Esophagus squamous epithelium (tissue), 5 donors: Measurements from ENCODE around the gene SHMT2. TPM values are rescaled to one million over a fixed set of nuclear protein-coding genes. Genes with fewer than 3 reads are reported as not detected.

Experiments used
- DNase-seq: peaks from one replicate; lab custom pipeline; 2025; lab: John Stamatoyannopoulos, UW
- H3K27ac ChIP-seq, 4 donors: fragments of 200-600 bp; sonication (generic); one replicate each; pipeline ENCODE4 v1.5.1; 2016 to 2019; ENCODE audit warnings: mild to moderate bottlenecking in 1 of 4
- H3K27me3 ChIP-seq, 4 donors: fragments of 200-600 bp; sonication (generic); 1 replicate in 3 of 4; 2 replicates in 1 of 4; pipeline versions ENCODE4 v1.5.1 to v1.6.0; 2017 to 2021; ENCODE audit warnings: antibody characterized with exemption in 1 of 4
- H3K36me3 ChIP-seq, 3 donors: fragments of 200-600 bp; sonication (generic); one replicate each; pipeline ENCODE4 v1.5.1; 2016 to 2019
- H3K4me1 ChIP-seq, 3 donors: fragments of 200-600 bp; sonication (generic); one replicate each; pipeline ENCODE4 v1.5.1; 2017 to 2019
- H3K4me3 ChIP-seq, 4 donors: fragments of 200-600 bp; sonication (generic); 1 replicate in 3 of 4; 2 replicates in 1 of 4; pipeline ENCODE4 v1.5.1; 2016 to 2019; ENCODE audit warnings: mild to moderate bottlenecking in 2 of 4, moderate library complexity in 1 of 4
- H3K9me3 ChIP-seq, 3 donors: fragments of 200-600 bp; sonication (generic); one replicate each; pipeline ENCODE4 v1.5.1; 2016 to 2019
- CTCF ChIP-seq, 6 experiments: fragments of 450-650 bp in 4 of 6; fragments of 200-600 bp in 2 of 6; sonication (generic) in 2 of 6; IDR thresholded peaks; one replicate each; pipeline ENCODE4 v1.5.1; 2016 to 2019; ENCODE audit warnings: antibody characterized with exemption in 6 of 6, mild to moderate bottlenecking in 4 of 6, moderate library complexity in 4 of 6
- POLR2A ChIP-seq, 4 donors: fragments of 450-650 bp; IDR thresholded peaks; one replicate each; pipeline ENCODE4 v1.6.1; 2017; ENCODE audit warnings: antibody characterized with exemption in 4 of 4, mild to moderate bottlenecking in 4 of 4, moderate library complexity in 3 of 4
- WGBS, 2 donors: methylation state at CpG; one replicate each; pipeline ENCODE4 v1.1.5; 2018; 5-methylcytosine and 5-hydroxymethylcytosine counted together
- intact Hi-C: fragments of 100-400 bp; cut with DNase I; formaldehyde crosslinking; loops from one replicate; pipeline ENCODE4 v1.15.0; 2022
- total RNA-seq, 4 donors: library from RNA; depleted of rRNA; stranded (reverse); fragments of >200 nt; gene quantifications; one replicate each; pipeline ENCODE4 v1.1.0, GENCODE V29; 2016
- donor health status: DM: yes; HTN: yes; CAD: no.

SHMT2 gene
- total RNA-seq, 4 donors from 2014 or later, result 56.1 to 104 (median 76.6) TPM

GRCh38 chr12:57212701-57213057 is 16.8 kb upstream of the SHMT2 start:
- Histone ChIP-seq H3K4me1 (peaks cover 28 to 49% (median 31%) of the 10 kb centered on the region in 3 donors), H3K4me3 (no peak overlapping the region), H3K27ac (no peak overlapping the region), H3K27me3 (peaks cover 0 to 41% (median 4%) of the 10 kb centered on the region in 4 donors), H3K36me3 (peaks cover 7 to 54% (median 19%) of the 10 kb centered on the region in 3 donors), H3K9me3 (no peaks in the 10 kb centered on the region)
- TF ChIP-seq CTCF (IDR thresholded peaks at IDR 0.05) (no peak), POLR2A (IDR thresholded peaks at IDR 0.05) (no peak)
- 63 to 95% methylated on average over 4 to 5 of the region's 7 CpGs for WGBS, 2 donors
- intact Hi-C loops, result no loop called here
- no peak for DNase-seq

- intact Hi-C loops, result no loop called here
- Histone ChIP-seq H3K27ac (no peak overlapping the region), H3K36me3 (peaks cover 7 to 48% (median 19%) of the 10 kb centered on the region in 3 donors), H3K4me1 (peaks cover 29 to 54% (median 35%) of the 10 kb centered on the region in 3 donors), H3K4me3 (no peak overlapping the region), H3K27me3 (peaks cover 0 to 46% (median 6%) of the 10 kb centered on the region in 4 donors), H3K9me3 (no peaks in the 10 kb centered on the region)
- 1 to 9% methylated on average over 15 to 16 of the region's 16 CpGs for WGBS, 2 donors
- DNase-seq, result no peak
- peak; percentile 86 to 95 (median 92) for TF ChIP-seq CTCF (IDR thresholded peaks at IDR 0.05)
- no peak for TF ChIP-seq POLR2A (IDR thresholded peaks at IDR 0.05)
Measured at GRCh38 chr12:57213058-57213715, 16.3 kb upstream of the SHMT2 start.

- H3K36me3 ChIP-seq, result peaks cover 7 to 42% (median 17%) of the 10 kb centered on the region in 3 donors
- TF ChIP-seq CTCF (IDR thresholded peaks at IDR 0.05), result no peak
- no peak for TF ChIP-seq POLR2A (IDR thresholded peaks at IDR 0.05)
- no peak overlapping the region for H3K4me3 ChIP-seq
- H3K9me3 ChIP-seq, result no peaks in the 10 kb centered on the region
- no peak for DNase-seq
- peaks cover 29 to 61% (median 35%) of the 10 kb centered on the region in 3 donors for H3K4me1 ChIP-seq
- WGBS, 2 donors, result 0 to 20% methylated on average over 1 of the region's 4 CpGs
- peaks cover 0 to 53% (median 6%) of the 10 kb centered on the region in 4 donors for H3K27me3 ChIP-seq
- H3K27ac ChIP-seq, result no peak overlapping the region
- intact Hi-C loops, result no loop called here
Measured at GRCh38 chr12:57213763-57214397, 15.6 kb upstream of the SHMT2 start.

GRCh38 chr12:57214398-57214781 is 15.1 kb upstream of the SHMT2 start:
- TF ChIP-seq CTCF (IDR thresholded peaks at IDR 0.05), result peak; percentile 65 to 81 (median 70)
- TF ChIP-seq POLR2A (IDR thresholded peaks at IDR 0.05), result no peak
- H3K36me3 ChIP-seq, result peaks cover 7 to 36% (median 12%) of the 10 kb centered on the region in 3 donors
- H3K27me3 ChIP-seq, result peaks cover 0 to 58% (median 9%) of the 10 kb centered on the region in 4 donors
- 3% methylated on average over 8 to 11 of the region's 14 CpGs for WGBS, 2 donors
- intact Hi-C loops, result no loop called here
- peaks cover 29 to 64% (median 35%) of the 10 kb centered on the region in 3 donors for H3K4me1 ChIP-seq
- no peak for DNase-seq
- H3K27ac ChIP-seq, result no peak overlapping the region
- H3K9me3 ChIP-seq, result no peaks in the 10 kb centered on the region
- H3K4me3 ChIP-seq, result no peak overlapping the region

- H3K4me1 ChIP-seq, result peaks cover 29 to 71% (median 35%) of the 10 kb centered on the region in 3 donors
- intact Hi-C loops, result no loop called here
Measured at GRCh38 chr12:57215065-57215464, 14.4 kb upstream of the SHMT2 start.

More at GRCh38 chr12:57215065-57215464, 14.4 kb upstream of the SHMT2 start:
- Histone ChIP-seq H3K27me3 (peaks cover 0 to 64% (median 11%) of the 10 kb centered on the region in 4 donors), H3K9me3 (no peaks in the 10 kb centered on the region), H3K36me3 (peaks cover 6 to 30% (median 7%) of the 10 kb centered on the region in 3 donors), H3K4me3 (no peak overlapping the region), H3K27ac (no peak overlapping the region)
- no peak for DNase-seq
- WGBS, 2 donors, result 30% methylated on average over 11 of the region's 11 CpGs
- TF ChIP-seq CTCF (IDR thresholded peaks at IDR 0.05) (no peak), POLR2A (IDR thresholded peaks at IDR 0.05) (no peak)
